ENCODE data around the gene PLCB1. TPM values are rescaled to one million over a fixed set of nuclear protein-coding genes. Genes with fewer than 3 reads are reported as not detected.

The PLCB1 gene
- total RNA-seq, 4 donors from 2014 or later = 72.9 to 115 (median 76.3) TPM

- WGBS = 83% methylated on average over 3 of the region's 3 CpGs
- no peaks in the 10 kb centered on the region for H3K36me3 ChIP-seq
- TF ChIP-seq EP300 (IDR thresholded peaks at IDR 0.05) (no peak), POLR2A (IDR thresholded peaks at IDR 0.05; ENCODE audit: low read depth) (no peak), POLR2AphosphoS5 (IDR thresholded peaks at IDR 0.05) (no peak), CTCF (IDR thresholded peaks at IDR 0.05) (no peak)
Observed at GRCh38 chr20:8255945-8256632, 124.0 kb downstream of the PLCB1 start.

GRCh38 chr20:8260837-8261251, 128.8 kb downstream of the PLCB1 start:
- 74% methylated on average over 2 of the region's 5 CpGs for WGBS

More at GRCh38 chr20:8255945-8256632, 124.0 kb downstream of the PLCB1 start:
- Histone ChIP-seq H3K4me1 (peaks cover 0 to 19% (median 11%) of the 10 kb centered on the region in 4 donors), H3K27ac (replicated peaks in 1 of 4) (no peak overlapping the region), H3K27me3 (no peaks in the 10 kb centered on the region), H3K9me3 (no peaks in the 10 kb centered on the region), H3K4me3 (no peak overlapping the region)
- no peak for DNase-seq (ENCODE audit: extremely low spot score)
- intact Hi-C loops (cut with DNase I) = no loop called here

GRCh38 chr20:8262721-8263120, 130.7 kb downstream of the PLCB1 start:
- Histone ChIP-seq H3K9me3 (no peaks in the 10 kb centered on the region), H3K36me3 (no peaks in the 10 kb centered on the region), H3K27me3 (no peaks in the 10 kb centered on the region), H3K4me1 (peaks cover 0 to 23% (median 13%) of the 10 kb centered on the region in 4 donors), H3K27ac (replicated peaks in 1 of 4) (no peak overlapping the region), H3K4me3 (no peak overlapping the region)
- TF ChIP-seq CTCF (IDR thresholded peaks at IDR 0.05) (no peak), POLR2AphosphoS5 (IDR thresholded peaks at IDR 0.05) (no peak), POLR2A (IDR thresholded peaks at IDR 0.05; ENCODE audit: low read depth) (no peak), EP300 (IDR thresholded peaks at IDR 0.05) (no peak)
- WGBS = 76% methylated on average over 1 of the region's 1 CpG
- intact Hi-C loops (cut with DNase I) = no loop called here
- no peak for DNase-seq (ENCODE audit: extremely low spot score)

More at GRCh38 chr20:8260837-8261251, 128.8 kb downstream of the PLCB1 start:
- TF ChIP-seq POLR2AphosphoS5 (IDR thresholded peaks at IDR 0.05) (no peak), EP300 (IDR thresholded peaks at IDR 0.05) (no peak), CTCF (IDR thresholded peaks at IDR 0.05) (no peak), POLR2A (IDR thresholded peaks at IDR 0.05; ENCODE audit: low read depth) (no peak)
- Histone ChIP-seq H3K4me3 (no peak overlapping the region), H3K9me3 (no peaks in the 10 kb centered on the region), H3K4me1 (peaks cover 0 to 18% (median 11%) of the 10 kb centered on the region in 4 donors), H3K27ac (replicated peaks in 1 of 4) (no peak overlapping the region), H3K36me3 (no peaks in the 10 kb centered on the region), H3K27me3 (no peaks in the 10 kb centered on the region)
- DNase-seq (ENCODE audit: extremely low spot score) = no peak
- intact Hi-C loops (cut with DNase I) = no loop called here

- H3K27me3 ChIP-seq = no peaks in the 10 kb centered on the region
- H3K9me3 ChIP-seq = no peaks in the 10 kb centered on the region
- H3K4me3 ChIP-seq = no peak overlapping the region
- peaks cover 0 to 23% (median 13%) of the 10 kb centered on the region in 4 donors for H3K4me1 ChIP-seq
- TF ChIP-seq CTCF (IDR thresholded peaks at IDR 0.05) = no peak
- TF ChIP-seq POLR2A (IDR thresholded peaks at IDR 0.05; ENCODE audit: low read depth) = no peak
- no peak for TF ChIP-seq POLR2AphosphoS5 (IDR thresholded peaks at IDR 0.05)
- no peak for TF ChIP-seq EP300 (IDR thresholded peaks at IDR 0.05)
- H3K27ac ChIP-seq (replicated peaks in 1 of 4) = peak overlapping the region in 2 of 4 donors; percentile 28 to 36
- no peaks in the 10 kb centered on the region for H3K36me3 ChIP-seq
- DNase-seq (ENCODE audit: extremely low spot score) = no peak
- intact Hi-C loops (cut with DNase I) = no loop called here
Observed at GRCh38 chr20:8265588-8265987, 133.5 kb downstream of the PLCB1 start.

Measured in esophagus muscularis mucosa (tissue), 4 donors.